Keratinocyte (primary cell): ENCODE data around the gene CES1.

Experiments
- EZH2 ChIP-seq: IDR thresholded peaks from one replicate; pipeline ENCODE4 v1.6.1; 2012; ENCODE audit warnings: inconsistent platforms, mild to moderate bottlenecking, low read length, moderate library complexity
- TF ChIP-seq, protein P1 (sequence below), 3 experiments: IDR thresholded peaks in 1 of 3; conservative IDR thresholded peaks in 1 of 3; optimal IDR thresholded peaks in 1 of 3; 2 replicates in 2 of 3; 3 replicates in 1 of 3; pipeline versions ENCODE3 to v1.5.1; 2011; ENCODE audit warnings: low read length in 3 of 3, mild to moderate bottlenecking in 3 of 3, moderate library complexity in 2 of 3, control low read depth in 1 of 3, inconsistent platforms in 1 of 3; ENCODE audit not compliant: insufficient read depth in 2 of 3; ENCODE audit errors: extremely low read depth in 1 of 3

DNA sequence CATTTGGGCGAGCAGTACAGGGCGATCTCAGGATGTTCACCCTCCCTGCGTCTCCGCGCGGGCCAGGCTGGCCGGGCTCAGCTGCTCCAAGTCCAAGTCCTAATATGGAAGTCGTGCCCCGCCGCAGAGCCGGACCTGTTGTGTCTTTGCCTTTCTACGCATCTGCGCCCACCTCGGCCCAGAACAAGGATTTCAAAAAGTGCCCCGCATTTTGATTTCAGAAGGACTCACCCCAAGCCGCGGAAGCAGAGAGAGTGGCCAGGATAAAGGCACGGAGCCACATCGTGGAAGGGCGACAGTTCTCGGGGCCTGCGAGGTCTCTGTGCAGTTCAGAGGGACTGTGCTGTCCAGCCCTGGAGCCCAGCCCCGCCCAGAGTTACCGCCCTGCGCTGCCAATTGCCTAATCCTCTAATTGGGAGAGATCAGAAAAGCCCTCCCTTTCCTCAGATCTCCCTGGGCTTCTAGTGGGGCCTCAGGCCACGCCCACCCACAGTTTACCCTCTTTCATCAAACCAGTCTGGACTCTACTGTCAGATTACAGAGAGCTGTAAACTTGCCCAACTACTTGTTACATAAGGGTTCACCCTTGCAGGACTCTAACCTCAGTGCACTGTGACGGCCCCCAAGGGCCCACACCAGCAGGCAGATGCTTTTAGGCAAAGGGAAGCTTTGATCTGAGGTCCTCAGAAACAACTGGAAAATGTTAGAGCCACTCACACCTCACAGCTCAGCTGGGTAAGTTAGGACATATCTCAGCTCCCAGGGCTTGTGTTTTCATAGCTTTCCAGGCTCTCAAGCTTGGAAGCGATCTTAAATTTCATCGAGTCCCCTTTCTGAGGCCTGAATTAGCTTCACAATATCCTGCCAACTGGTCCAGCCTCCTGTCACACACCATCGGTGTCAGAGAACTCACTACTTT, at the start of gene CES1:
- TF ChIP-seq, protein P1, sequence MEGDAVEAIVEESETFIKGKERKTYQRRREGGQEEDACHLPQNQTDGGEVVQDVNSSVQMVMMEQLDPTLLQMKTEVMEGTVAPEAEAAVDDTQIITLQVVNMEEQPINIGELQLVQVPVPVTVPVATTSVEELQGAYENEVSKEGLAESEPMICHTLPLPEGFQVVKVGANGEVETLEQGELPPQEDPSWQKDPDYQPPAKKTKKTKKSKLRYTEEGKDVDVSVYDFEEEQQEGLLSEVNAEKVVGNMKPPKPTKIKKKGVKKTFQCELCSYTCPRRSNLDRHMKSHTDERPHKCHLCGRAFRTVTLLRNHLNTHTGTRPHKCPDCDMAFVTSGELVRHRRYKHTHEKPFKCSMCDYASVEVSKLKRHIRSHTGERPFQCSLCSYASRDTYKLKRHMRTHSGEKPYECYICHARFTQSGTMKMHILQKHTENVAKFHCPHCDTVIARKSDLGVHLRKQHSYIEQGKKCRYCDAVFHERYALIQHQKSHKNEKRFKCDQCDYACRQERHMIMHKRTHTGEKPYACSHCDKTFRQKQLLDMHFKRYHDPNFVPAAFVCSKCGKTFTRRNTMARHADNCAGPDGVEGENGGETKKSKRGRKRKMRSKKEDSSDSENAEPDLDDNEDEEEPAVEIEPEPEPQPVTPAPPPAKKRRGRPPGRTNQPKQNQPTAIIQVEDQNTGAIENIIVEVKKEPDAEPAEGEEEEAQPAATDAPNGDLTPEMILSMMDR (optimal IDR thresholded peaks at IDR 0.05 in 1 of 3, IDR thresholded peaks at IDR 0.05 in 1 of 3, conservative IDR thresholded peaks at IDR 0.05 in 1 of 3; ENCODE audit: extremely low read depth in 1 of 3, insufficient read depth in 2 of 3, low read length in 3 of 3): no peak
- TF ChIP-seq EZH2: no peak
